ENCODE data around the gene GAMT. TPM values are rescaled to one million over a fixed set of nuclear protein-coding genes. Genes with fewer than 3 reads are reported as not detected.
A peak's percentile ranks its signal among the peaks of the same experiment; 100 is the strongest.

The GAMT gene
- total and polyA plus RNA-seq, 2 experiments from 2014 or later = 121 to 170 TPM

DNA sequence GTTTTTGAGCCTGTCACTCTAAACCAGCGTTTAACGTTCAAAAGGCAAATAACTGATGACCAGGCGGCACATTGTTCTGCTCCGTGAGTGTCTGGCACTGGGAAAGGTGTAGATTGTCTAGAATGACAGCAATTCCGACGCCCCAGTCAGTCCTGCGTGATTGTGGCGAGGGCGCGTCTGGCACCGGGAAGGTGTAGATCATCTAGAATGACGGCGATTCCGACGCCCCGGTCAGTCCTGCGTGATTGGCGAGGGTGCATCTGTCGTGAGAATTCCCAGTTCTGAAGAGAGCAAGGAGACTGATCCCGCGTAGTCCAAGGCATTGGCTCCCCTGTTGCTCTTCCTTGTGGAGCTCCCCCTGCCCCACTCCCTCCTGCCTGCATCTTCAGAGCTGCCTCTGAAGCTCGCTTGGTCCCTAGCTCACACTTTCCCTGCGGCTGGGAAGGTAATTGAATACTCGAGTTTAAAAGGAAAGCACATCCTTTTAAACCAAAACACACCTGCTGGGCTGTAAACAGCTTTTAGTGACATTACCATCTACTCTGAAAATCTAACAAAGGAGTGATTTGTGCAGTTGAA, 43.7 kb downstream of the GAMT start:
- Histone ChIP-seq H4K20me1 (ENCODE audit: insufficient read depth, poor library complexity, severe bottlenecking) (peaks cover 9% of the 10 kb centered on the region), H3K4me1 (ENCODE audit: insufficient read depth) (peaks cover 24% of the 10 kb centered on the region), H3K27ac (no peak overlapping the region), H3K4me3 (no peak overlapping the region), H3K9me3 (ENCODE audit: low read depth) (no peaks in the 10 kb centered on the region), H3K79me2 (peaks cover 25% of the 10 kb centered on the region), H3K36me3 (replicated peaks; ENCODE audit: insufficient read depth, low read depth) (no peaks in the 10 kb centered on the region), H2AFZ (no peak overlapping the region), H3K9me2 (replicated peaks; ENCODE audit: insufficient read depth) (no peaks in the 10 kb centered on the region), H3K4me2 (no peak overlapping the region), H3K27me3 (no peaks in the 10 kb centered on the region)
- DNase-seq (ENCODE audit: low spot score) = no peak
- no peak for TF ChIP-seq CTCF (IDR thresholded peaks at IDR 0.05; ENCODE audit: poor library complexity)
- TF ChIP-seq EZH2phosphoT487 (IDR thresholded peaks at IDR 0.05; ENCODE audit: low read depth, severe bottlenecking, unreplicated experiment) = no peak
- TF ChIP-seq EZH2 (IDR thresholded peaks at IDR 0.05; ENCODE audit: borderline replicate concordance) = no peak
- WGBS (ENCODE audit: low lambda C conversion rate, missing lambda C conversion rate) = 84% methylated on average over 24 of the region's 24 CpGs

DNA sequence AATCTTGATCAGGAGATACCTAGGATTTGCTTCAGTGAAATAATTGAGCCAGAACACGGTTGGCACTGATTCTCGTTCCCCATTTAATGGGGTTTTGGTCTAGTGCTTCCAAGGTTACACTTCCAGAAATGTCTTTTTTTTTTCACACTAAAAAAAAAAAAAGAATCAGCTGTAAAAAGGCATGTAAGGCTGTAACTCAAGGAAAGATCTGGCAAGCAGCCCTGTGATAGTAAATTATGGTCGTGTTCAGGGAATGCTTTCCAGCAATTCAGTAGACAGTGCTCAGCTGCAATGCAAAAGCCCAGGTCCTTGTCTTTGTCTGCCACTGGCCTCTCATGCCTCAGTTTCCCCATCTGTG, 44.9 kb downstream of the GAMT start:
- Histone ChIP-seq H2AFZ (no peak overlapping the region), H3K27me3 (no peaks in the 10 kb centered on the region), H3K4me3 (no peak overlapping the region), H3K9me3 (ENCODE audit: low read depth) (no peaks in the 10 kb centered on the region), H3K4me1 (ENCODE audit: insufficient read depth) (peaks cover 24% of the 10 kb centered on the region), H3K9me2 (replicated peaks; ENCODE audit: insufficient read depth) (no peaks in the 10 kb centered on the region), H3K79me2 (peaks cover 25% of the 10 kb centered on the region), H4K20me1 (ENCODE audit: insufficient read depth, poor library complexity, severe bottlenecking) (peaks cover 9% of the 10 kb centered on the region), H3K36me3 (replicated peaks; ENCODE audit: insufficient read depth, low read depth) (no peaks in the 10 kb centered on the region), H3K4me2 (peak overlapping the region; percentile 99), H3K27ac (no peak overlapping the region)
- TF ChIP-seq CTCF (IDR thresholded peaks at IDR 0.05; ENCODE audit: poor library complexity) = no peak
- no peak for TF ChIP-seq EZH2phosphoT487 (IDR thresholded peaks at IDR 0.05; ENCODE audit: low read depth, severe bottlenecking, unreplicated experiment)
- TF ChIP-seq EZH2 (IDR thresholded peaks at IDR 0.05; ENCODE audit: borderline replicate concordance) = no peak
- DNase-seq (ENCODE audit: low spot score) = no peak
- 58% methylated on average over 3 of the region's 3 CpGs for WGBS (ENCODE audit: low lambda C conversion rate, missing lambda C conversion rate)

- Histone ChIP-seq H3K27ac (peak overlapping the region; percentile 24), H3K27me3 (no peaks in the 10 kb centered on the region), H4K20me1 (ENCODE audit: insufficient read depth, poor library complexity, severe bottlenecking) (peaks cover 9% of the 10 kb centered on the region), H3K9me3 (ENCODE audit: low read depth) (no peaks in the 10 kb centered on the region), H2AFZ (no peak overlapping the region), H3K4me1 (ENCODE audit: insufficient read depth) (peaks cover 23% of the 10 kb centered on the region), H3K4me3 (peak overlapping the region; percentile 83), H3K4me2 (peak overlapping the region; percentile 99), H3K9me2 (replicated peaks; ENCODE audit: insufficient read depth) (no peaks in the 10 kb centered on the region), H3K79me2 (peaks cover 25% of the 10 kb centered on the region), H3K36me3 (replicated peaks; ENCODE audit: insufficient read depth, low read depth) (no peaks in the 10 kb centered on the region)
- WGBS (ENCODE audit: low lambda C conversion rate, missing lambda C conversion rate) = 30% methylated on average over 28 of the region's 32 CpGs
- DNase-seq (ENCODE audit: low spot score) = no peak
- TF ChIP-seq EZH2phosphoT487 (IDR thresholded peaks at IDR 0.05; ENCODE audit: low read depth, severe bottlenecking, unreplicated experiment) (no peak), EZH2 (IDR thresholded peaks at IDR 0.05; ENCODE audit: borderline replicate concordance) (no peak), CTCF (IDR thresholded peaks at IDR 0.05; ENCODE audit: poor library complexity) (no peak)
Observed at GRCh38 chr19:1355568-1356507, 45.5 kb downstream of the GAMT start.

Data from hepatocyte (in vitro differentiated cells).